Measurements from ENCODE around the gene SETD5. TPM values are rescaled to one million over a fixed set of nuclear protein-coding genes. Genes with fewer than 3 reads are reported as not detected.

SETD5 gene
- total RNA-seq, 1 experiment from 2014 or later, result 279 TPM

GRCh38 chr3:9452417-9452816, 55.0 kb downstream of the SETD5 start (continued):
- TF ChIP-seq ZNF281 (CRISPR knock-in tag; IDR thresholded peaks at IDR 0.05), result no peak
- no peak for TF ChIP-seq NFE2L1 (CRISPR knock-in tag; IDR thresholded peaks at IDR 0.05)
- TF ChIP-seq ZMAT4 (CRISPR knock-in tag; IDR thresholded peaks at IDR 0.05), result no peak
- TF ChIP-seq ZNF219 (CRISPR knock-in tag; IDR thresholded peaks at IDR 0.05; ENCODE audit: borderline replicate concordance), result no peak
- no peak for TF ChIP-seq ZNF121 (CRISPR knock-in tag; IDR thresholded peaks at IDR 0.05)

DNA sequence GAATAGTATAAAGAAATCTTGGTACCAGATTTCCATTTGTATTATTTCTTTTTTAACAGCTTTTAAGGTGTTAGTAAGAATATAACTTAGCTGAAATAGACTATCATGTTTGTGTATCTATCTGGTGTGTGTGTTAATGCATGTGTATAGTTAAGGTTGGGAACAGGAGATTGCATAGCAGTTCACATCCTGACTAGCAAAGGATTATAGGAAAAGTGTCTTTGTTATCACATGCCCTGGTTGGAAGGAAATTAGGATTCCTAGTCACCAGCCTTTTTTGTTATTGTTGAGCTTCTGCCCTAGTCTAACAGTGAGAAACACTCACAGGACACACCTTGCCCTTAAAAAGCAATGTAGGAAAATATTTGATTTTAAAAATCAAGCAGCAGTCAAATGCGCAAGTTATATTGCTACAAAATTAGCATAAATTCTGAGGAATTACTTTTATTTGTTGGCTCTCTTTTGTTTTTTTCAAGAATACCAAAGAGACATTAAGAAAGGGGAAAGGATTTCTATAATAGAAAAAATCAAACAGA, 58.2 kb downstream of the SETD5 start:
- no peaks in the 10 kb centered on the region for H3K9me3 Mint-ChIP-seq
- ATAC-seq (no peak), DNase-seq (ENCODE audit: low spot score) (no peak)
- H3K4me1 Mint-ChIP-seq, result no peaks in the 10 kb centered on the region
- no peak for TF ChIP-seq ATF3 (CRISPR knock-in tag; conservative IDR thresholded peaks at IDR 0.05)
- TF ChIP-seq USF1 (CRISPR knock-in tag; IDR thresholded peaks at IDR 0.05), result no peak
- TF ChIP-seq, protein P1, sequence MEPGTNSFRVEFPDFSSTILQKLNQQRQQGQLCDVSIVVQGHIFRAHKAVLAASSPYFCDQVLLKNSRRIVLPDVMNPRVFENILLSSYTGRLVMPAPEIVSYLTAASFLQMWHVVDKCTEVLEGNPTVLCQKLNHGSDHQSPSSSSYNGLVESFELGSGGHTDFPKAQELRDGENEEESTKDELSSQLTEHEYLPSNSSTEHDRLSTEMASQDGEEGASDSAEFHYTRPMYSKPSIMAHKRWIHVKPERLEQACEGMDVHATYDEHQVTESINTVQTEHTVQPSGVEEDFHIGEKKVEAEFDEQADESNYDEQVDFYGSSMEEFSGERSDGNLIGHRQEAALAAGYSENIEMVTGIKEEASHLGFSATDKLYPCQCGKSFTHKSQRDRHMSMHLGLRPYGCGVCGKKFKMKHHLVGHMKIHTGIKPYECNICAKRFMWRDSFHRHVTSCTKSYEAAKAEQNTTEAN (CRISPR knock-in tag; IDR thresholded peaks at IDR 0.05), result no peak
- no peak for TF ChIP-seq FOXJ3 (CRISPR knock-in tag; IDR thresholded peaks at IDR 0.05; ENCODE audit: borderline replicate concordance)
- TF ChIP-seq ZNF219 (CRISPR knock-in tag; IDR thresholded peaks at IDR 0.05; ENCODE audit: borderline replicate concordance), result no peak
- TF ChIP-seq ERG (CRISPR knock-in tag; IDR thresholded peaks at IDR 0.05), result no peak
- no peak for TF ChIP-seq ATF1 (CRISPR knock-in tag; IDR thresholded peaks at IDR 0.05)
- TF ChIP-seq ZNF671 (CRISPR knock-in tag; IDR thresholded peaks at IDR 0.05), result no peak
- no peak for TF ChIP-seq ZNF396 (CRISPR knock-in tag; IDR thresholded peaks at IDR 0.05; ENCODE audit: borderline replicate concordance)
- TF ChIP-seq ZNF512 (CRISPR knock-in tag; IDR thresholded peaks at IDR 0.05; ENCODE audit: borderline replicate concordance), result no peak
- no peak for TF ChIP-seq AFF4 (CRISPR knock-in tag; IDR thresholded peaks at IDR 0.05; ENCODE audit: borderline replicate concordance)
- TF ChIP-seq GRHL2 (CRISPR knock-in tag; IDR thresholded peaks at IDR 0.05; ENCODE audit: insufficient replicate concordance, severe bottlenecking), result no peak
- no peak for TF ChIP-seq E2F4 (CRISPR knock-in tag; IDR thresholded peaks at IDR 0.05; ENCODE audit: borderline replicate concordance, low read depth)
- no peak overlapping the region for H3K4me3 Mint-ChIP-seq
- POLR2A ChIA-PET, result no interaction called here
- H3K36me3 Mint-ChIP-seq, result peaks cover 59% of the 10 kb centered on the region
- H3K27me3 Mint-ChIP-seq (ENCODE audit: low read depth), result no peaks in the 10 kb centered on the region
- no peak overlapping the region for H3K27ac Mint-ChIP-seq
- CTCF ChIA-PET, result interaction anchor here (0.5 to 1.2 kb wide), 2 partner anchors 10 to 48 kb away, joined by 3 to 6 read pairs; no protein-coding TSS in a partner anchor
